Posterior cingulate gyrus (tissue), 11 donors: ENCODE data around the gene TEP1.
"Not testable (repeated sequence)": the region's sequence is repeated elsewhere in the genome, so short reads cannot be mapped to it uniquely, and the experiment has no call there.

Experiments
- DNase-seq, 10 donors: peaks; one replicate each; pipeline versions ENCODE4 v3.0.0 to v3.0.0-alpha.2; 2020 to 2021; ENCODE audit warnings: mixed read lengths in 3 of 10
- intact Hi-C: fragments of 100-400 bp; cut with DNase I; formaldehyde crosslinking; loops from one replicate; pipeline ENCODE4 v1.15.1; 2023

The TEP1 gene

GRCh38 chr14:20397511-20397910 lies 15.8 kb downstream of the TEP1 start:
- intact Hi-C loops, result no loop called here
- DNase-seq, result no peak

GRCh38 chr14:20391505-20391904 lies 21.8 kb downstream of the TEP1 start:
- DNase-seq, result no peak
- intact Hi-C loops, result no loop called here

- intact Hi-C loops, result no loop called here
Measured at GRCh38 chr14:20388159-20388558, 25.1 kb downstream of the TEP1 start.

GRCh38 chr14:20387576-20387975 lies 25.7 kb downstream of the TEP1 start:
- no peak for DNase-seq
- intact Hi-C loops, result no loop called here

More at GRCh38 chr14:20388159-20388558, 25.1 kb downstream of the TEP1 start:
- DNase-seq, result no peak

GRCh38 chr14:20386276-20386855 lies 26.9 kb downstream of the TEP1 start:
- peak in 1 of 10 donors; percentile 41 for DNase-seq
- intact Hi-C loops, result no loop called here

GRCh38 chr14:20384886-20385285 lies 28.4 kb downstream of the TEP1 start:
- peak in 1 of 10 donors; percentile 1 for DNase-seq

GRCh38 chr14:20384321-20384720 lies 29.0 kb downstream of the TEP1 start:
- intact Hi-C loops, result no loop called here

More at GRCh38 chr14:20384886-20385285, 28.4 kb downstream of the TEP1 start:
- intact Hi-C loops, result no loop called here

GRCh38 chr14:20383636-20384035 lies 29.7 kb downstream of the TEP1 start:
- no peak for DNase-seq
- intact Hi-C loops, result no loop called here

More at GRCh38 chr14:20384321-20384720, 29.0 kb downstream of the TEP1 start:
- DNase-seq, result peak in 1 of 10 donors; percentile 14

GRCh38 chr14:20383032-20383431 lies 30.3 kb downstream of the TEP1 start:
- intact Hi-C loops, result no loop called here

GRCh38 chr14:20382526-20382925 lies 30.8 kb downstream of the TEP1 start:
- intact Hi-C loops, result no loop called here
- DNase-seq, result peak in 2 of 10 donors; percentile 21 to 79

More at GRCh38 chr14:20383032-20383431, 30.3 kb downstream of the TEP1 start:
- peak in 1 of 10 donors; percentile 45 for DNase-seq

- peak in 1 of 10 donors; percentile 50 for DNase-seq
- intact Hi-C loops, result no loop called here
Measured at GRCh38 chr14:20381341-20381740, 32.0 kb downstream of the TEP1 start.

GRCh38 chr14:20380681-20381080 lies 32.6 kb downstream of the TEP1 start:
- intact Hi-C loops, result no loop called here
- peak in 1 of 10 donors; percentile 3 for DNase-seq

GRCh38 chr14:20379743-20380142 lies 33.6 kb downstream of the TEP1 start:
- intact Hi-C loops, result no loop called here
- no peak for DNase-seq

- DNase-seq, result peak in 1 of 10 donors; percentile 21
- intact Hi-C loops, result no loop called here
Measured at GRCh38 chr14:20377171-20377570, 36.1 kb downstream of the TEP1 start.

- intact Hi-C loops, result no loop called here
- no peak for DNase-seq
Measured at GRCh38 chr14:20376071-20376588, 37.2 kb downstream of the TEP1 start.

- DNase-seq, result no peak
- intact Hi-C loops, result no loop called here
Measured at GRCh38 chr14:20375471-20375870, 37.8 kb downstream of the TEP1 start.

GRCh38 chr14:20372796-20373195 lies 40.5 kb downstream of the TEP1 start:
- intact Hi-C loops, result no loop called here

GRCh38 chr14:20365928-20366327 lies 47.4 kb downstream of the TEP1 start:
- no peak for DNase-seq
- intact Hi-C loops, result no loop called here

More at GRCh38 chr14:20372796-20373195, 40.5 kb downstream of the TEP1 start:
- no peak for DNase-seq

GRCh38 chr14:20358474-20358873 lies 54.8 kb downstream of the TEP1 start:
- DNase-seq, intact Hi-C loops: not testable (repeated sequence)

- intact Hi-C loops, result no loop called here
- no peak for DNase-seq
Measured at GRCh38 chr14:20356422-20356821, 56.9 kb downstream of the TEP1 start.

- intact Hi-C loops, result no loop called here
- DNase-seq, result no peak
Measured at GRCh38 chr14:20350860-20351259, 62.4 kb downstream of the TEP1 start.

GRCh38 chr14:20350282-20350681 lies 63.0 kb downstream of the TEP1 start:
- DNase-seq, result no peak
- intact Hi-C loops, result no loop called here
